GM12864 (cell line): Measurements from ENCODE around the gene FOXP4.

Experiments used
- DNase-seq: peaks from one replicate; pipeline ENCODE4 v3.0.0-alpha.2; 2011; ENCODE audit warnings: low read depth
- H3K4me3 ChIP-seq: 2 replicates; pipeline ENCODE4 v1.5.1; 2011; ENCODE audit warnings: mild to moderate bottlenecking, low read depth, low read length, control low read depth
- CTCF ChIP-seq: IDR thresholded peaks from 2 replicates; pipeline ENCODE4 v1.5.1; 2011; ENCODE audit warnings: low read depth, mild to moderate bottlenecking, moderate library complexity, low read length, control low read depth, inconsistent platforms; ENCODE audit errors: missing control alignments

Gene FOXP4

GRCh38 chr6:41566961-41567360, 20.8 kb downstream of the FOXP4 start:
- DNase-seq, result no peak
- no peak for TF ChIP-seq CTCF
- no peak overlapping the region for H3K4me3 ChIP-seq

GRCh38 chr6:41567684-41568083, 21.5 kb downstream of the FOXP4 start:
- H3K4me3 ChIP-seq, result no peak overlapping the region
- no peak for TF ChIP-seq CTCF
- no peak for DNase-seq

GRCh38 chr6:41568202-41568584, 22.0 kb downstream of the FOXP4 start:
- no peak for DNase-seq
- H3K4me3 ChIP-seq, result no peak overlapping the region
- TF ChIP-seq CTCF, result no peak

GRCh38 chr6:41568585-41569384, 22.6 kb downstream of the FOXP4 start:
- no peak for DNase-seq
- no peak for TF ChIP-seq CTCF
- H3K4me3 ChIP-seq, result no peak overlapping the region

GRCh38 chr6:41570259-41570615, 24.1 kb downstream of the FOXP4 start:
- no peak for DNase-seq
- H3K4me3 ChIP-seq, result no peak overlapping the region
- TF ChIP-seq CTCF, result no peak

- no peak for DNase-seq
- H3K4me3 ChIP-seq, result no peak overlapping the region
- TF ChIP-seq CTCF, result no peak
Measured at GRCh38 chr6:41571021-41571780, 25.0 kb downstream of the FOXP4 start.
